CD14-positive monocyte (primary cell): ENCODE results near the gene RTP3. TPM values are rescaled to one million over a fixed set of nuclear protein-coding genes. Genes with fewer than 3 reads are reported as not detected.

Source experiments
- DNase-seq, 3 donors: peaks; one replicate each; pipeline ENCODE4 v3.0.0-alpha.2; 2011 to 2022
- H2AFZ ChIP-seq: 2 replicates; pipeline ENCODE4 v1.6.0; 2012; ENCODE audit warnings: mild to moderate bottlenecking, low read depth, low read length, inconsistent platforms; ENCODE audit not compliant: insufficient read depth, poor library complexity, severe bottlenecking
- H3K27ac ChIP-seq, 2 donors: 1 replicate in 1 of 2; 2 replicates in 1 of 2; pipeline ENCODE4 v1.5.1; 2012 to 2013; ENCODE audit warnings: low read length in 2 of 2, control low read depth in 1 of 2, inconsistent platforms in 1 of 2, low read depth in 1 of 2, mild to moderate bottlenecking in 1 of 2
- H3K27me3 ChIP-seq, 2 donors: one replicate each; pipeline versions ENCODE4 v1.6.0 to v1.6.1; 2011 to 2013; ENCODE audit warnings: low read length in 2 of 2; ENCODE audit not compliant: control insufficient read depth in 2 of 2, insufficient read depth in 2 of 2
- H3K36me3 ChIP-seq, 2 donors: replicated peaks in 1 of 2; 1 replicate in 1 of 2; 2 replicates in 1 of 2; pipeline versions ENCODE4 v1.5.1 to v1.6.1; 2012 to 2013; ENCODE audit warnings: low read length in 2 of 2, control low read depth in 1 of 2, inconsistent platforms in 1 of 2, mild to moderate bottlenecking in 1 of 2; ENCODE audit not compliant: insufficient read depth in 2 of 2, control insufficient read depth in 1 of 2
- H3K4me1 ChIP-seq, 2 donors: 1 replicate in 1 of 2; 2 replicates in 1 of 2; pipeline versions ENCODE4 v1.5.1 to v1.6.1; 2012 to 2013; ENCODE audit warnings: low read length in 2 of 2, control low read depth in 1 of 2, inconsistent platforms in 1 of 2, mild to moderate bottlenecking in 1 of 2, moderate library complexity in 1 of 2; ENCODE audit not compliant: insufficient read depth in 2 of 2, control insufficient read depth in 1 of 2
- H3K4me2 ChIP-seq: replicated peaks from 2 replicates; pipeline ENCODE3; 2012; ENCODE audit warnings: low read length, moderate library complexity, mild to moderate bottlenecking; ENCODE audit not compliant: poor library complexity, severe bottlenecking; ENCODE audit errors: extremely low read depth
- H3K4me3 ChIP-seq, 3 experiments: fragments of 200-600 bp in 1 of 3; sonication (generic) in 1 of 3; replicated peaks in 1 of 3; 1 replicate in 2 of 3; 2 replicates in 1 of 3; pipeline ENCODE4 v1.5.1; 2011 to 2013; ENCODE audit warnings: low read length in 3 of 3, mild to moderate bottlenecking in 3 of 3, control low read depth in 2 of 3, low read depth in 2 of 3, inconsistent platforms in 1 of 3, moderate library complexity in 1 of 3
- H3K79me2 ChIP-seq: 2 replicates; pipeline ENCODE4 v1.6.0; 2012; ENCODE audit warnings: mild to moderate bottlenecking, control low read depth, inconsistent platforms, low read length, moderate library complexity; ENCODE audit not compliant: insufficient read depth
- H3K9ac ChIP-seq: 2 replicates; pipeline ENCODE4 v1.6.0; 2017; ENCODE audit warnings: low read length, mild to moderate bottlenecking; ENCODE audit not compliant: insufficient read depth, poor library complexity, severe bottlenecking
- H3K9me3 ChIP-seq, 2 donors: replicated peaks in 1 of 2; 1 replicate in 1 of 2; 2 replicates in 1 of 2; pipeline versions ENCODE4 v1.5.1 to v1.6.1; 2012 to 2013; ENCODE audit warnings: low read length in 2 of 2, control low read depth in 1 of 2; ENCODE audit not compliant: control insufficient read depth in 1 of 2, insufficient read depth in 1 of 2
- H4K20me1 ChIP-seq: 2 replicates; pipeline ENCODE4 v1.6.0; 2012; ENCODE audit warnings: mild to moderate bottlenecking, low read length, control low read depth, moderate library complexity; ENCODE audit not compliant: insufficient read depth
- H3K27ac Mint-ChIP-seq, 7 donors: one replicate each; pipeline ENCODE4 v1.8.0; 2020; ENCODE audit warnings: mild to moderate bottlenecking in 7 of 7, mixed read lengths in 7 of 7, moderate library complexity in 6 of 7, inconsistent platforms in 2 of 7
- H3K27me3 Mint-ChIP-seq, 3 donors: one replicate each; pipeline ENCODE4 v1.8.0; 2021 to 2022; ENCODE audit warnings: low read depth in 3 of 3, mild to moderate bottlenecking in 3 of 3, mixed read lengths in 3 of 3, moderate library complexity in 3 of 3, inconsistent platforms in 1 of 3
- H3K36me3 Mint-ChIP-seq, 2 donors: one replicate each; pipeline ENCODE4 v1.8.0; 2020; ENCODE audit warnings: mixed read lengths in 2 of 2, inconsistent platforms in 1 of 2, mild to moderate bottlenecking in 1 of 2
- H3K4me1 Mint-ChIP-seq: one replicate; pipeline ENCODE4 v1.8.0; 2020; ENCODE audit warnings: mild to moderate bottlenecking, mixed read lengths
- H3K4me3 Mint-ChIP-seq, 2 donors: one replicate each; pipeline ENCODE4 v1.8.0; 2020; ENCODE audit warnings: mild to moderate bottlenecking in 2 of 2, mixed read lengths in 2 of 2, moderate library complexity in 1 of 2
- H3K9me3 Mint-ChIP-seq, 7 donors: one replicate each; pipeline ENCODE4 v1.8.0; 2020 to 2022; ENCODE audit warnings: mixed read lengths in 7 of 7, mild to moderate bottlenecking in 6 of 7, moderate library complexity in 6 of 7, inconsistent platforms in 2 of 7
- WGBS: methylation state at CpG from one replicate; pipeline ENCODE4 v1.1.5; 2013; ENCODE audit warnings: missing lambda C conversion rate; ENCODE audit not compliant: insufficient coverage; 5-methylcytosine and 5-hydroxymethylcytosine counted together
- intact Hi-C, 2 donors: fragments of 100-400 bp; cut with micrococcal nuclease; formaldehyde crosslinking; loops; one replicate each; pipeline versions ENCODE4 v1.15.0 to v1.15.1; 2023
- polyA plus RNA-seq, 3 donors: library from polyadenylated mRNA; depleted of rRNA in 1 of 3; unstranded in 2 of 3; stranded (reverse) in 1 of 3; fragments of 300-500 nt in 2 of 3; fragments of >200 nt in 1 of 3; fragmentation: Illumina TruSeq in 2 of 3; gene quantifications; 1 replicate in 2 of 3; 2 replicates in 1 of 3; pipeline ENCODE4 v1.2.3, GENCODE V29; 2012 to 2021
- TF ChIP-seq, protein P1 (sequence below): fragments of 200-600 bp; IDR thresholded peaks from one replicate; pipeline ENCODE4 v1.8.0; 2022; ENCODE audit warnings: antibody characterized with exemption, mild to moderate bottlenecking

The RTP3 gene
- polyA plus RNA-seq, 3 donors, result not detected

DNA sequence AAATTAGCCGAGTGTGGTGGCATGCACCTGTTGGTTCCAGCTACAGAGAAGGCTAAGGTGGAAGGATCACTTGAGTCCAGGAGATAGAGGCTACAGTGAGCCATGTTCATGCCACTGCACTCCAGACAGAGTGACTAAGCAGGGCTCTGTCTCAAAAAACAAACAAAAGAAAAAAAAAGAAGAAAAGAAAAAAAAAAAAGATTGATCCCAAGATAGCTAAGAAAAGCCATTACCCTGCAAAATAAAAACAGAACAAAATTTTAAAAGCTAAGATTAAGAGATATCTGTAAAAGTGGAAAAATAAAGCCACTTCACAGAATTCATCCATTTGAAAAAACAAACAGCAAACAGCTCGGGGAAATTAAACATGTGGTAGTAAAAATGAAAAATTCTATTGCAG is 44.6 kb downstream of the RTP3 start:
- Histone ChIP-seq H2AFZ (peak overlapping the region; percentile 18), H3K9me3 (no peaks in the 10 kb centered on the region), H3K4me1 (peaks cover 24 to 29% of the 10 kb centered on the region in 2 donors), H3K79me2 (no peaks in the 10 kb centered on the region), H3K36me3 (no peaks in the 10 kb centered on the region), H3K4me2 (no peak overlapping the region), H3K4me3 (no peak overlapping the region), H4K20me1 (no peaks in the 10 kb centered on the region), H3K27me3 (no peaks in the 10 kb centered on the region), H3K27ac (no peak overlapping the region), H3K9ac (no peak overlapping the region)
- no peak overlapping the region for H3K4me3 Mint-ChIP-seq
- whole genome bisulfite sequencing, result no CpG with 5 or more reads among the region's 2 CpGs
- no peak overlapping the region for H3K27ac Mint-ChIP-seq
- peaks cover 32% of the 10 kb centered on the region for H3K4me1 Mint-ChIP-seq
- peaks cover 0 to 3% (median 0%) of the 10 kb centered on the region in 7 donors for H3K9me3 Mint-ChIP-seq
- H3K36me3 Mint-ChIP-seq, result no peaks in the 10 kb centered on the region
- DNase-seq, result no peak
- intact Hi-C loops, result no loop called here
- H3K27me3 Mint-ChIP-seq, result peaks cover 0 to 5% (median 3%) of the 10 kb centered on the region in 3 donors
- TF ChIP-seq, protein P1, sequence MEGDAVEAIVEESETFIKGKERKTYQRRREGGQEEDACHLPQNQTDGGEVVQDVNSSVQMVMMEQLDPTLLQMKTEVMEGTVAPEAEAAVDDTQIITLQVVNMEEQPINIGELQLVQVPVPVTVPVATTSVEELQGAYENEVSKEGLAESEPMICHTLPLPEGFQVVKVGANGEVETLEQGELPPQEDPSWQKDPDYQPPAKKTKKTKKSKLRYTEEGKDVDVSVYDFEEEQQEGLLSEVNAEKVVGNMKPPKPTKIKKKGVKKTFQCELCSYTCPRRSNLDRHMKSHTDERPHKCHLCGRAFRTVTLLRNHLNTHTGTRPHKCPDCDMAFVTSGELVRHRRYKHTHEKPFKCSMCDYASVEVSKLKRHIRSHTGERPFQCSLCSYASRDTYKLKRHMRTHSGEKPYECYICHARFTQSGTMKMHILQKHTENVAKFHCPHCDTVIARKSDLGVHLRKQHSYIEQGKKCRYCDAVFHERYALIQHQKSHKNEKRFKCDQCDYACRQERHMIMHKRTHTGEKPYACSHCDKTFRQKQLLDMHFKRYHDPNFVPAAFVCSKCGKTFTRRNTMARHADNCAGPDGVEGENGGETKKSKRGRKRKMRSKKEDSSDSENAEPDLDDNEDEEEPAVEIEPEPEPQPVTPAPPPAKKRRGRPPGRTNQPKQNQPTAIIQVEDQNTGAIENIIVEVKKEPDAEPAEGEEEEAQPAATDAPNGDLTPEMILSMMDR, result no peak

- peaks cover 21 to 26% of the 10 kb centered on the region in 2 donors for H3K4me1 ChIP-seq
These were observed 45.0 kb downstream of the RTP3 start for GRCh38 chr3:46542801-46543201.

More at GRCh38 chr3:46542801-46543201, 45.0 kb downstream of the RTP3 start:
- Mint-ChIP-seq H3K4me3 (no peak overlapping the region), H3K36me3 (no peaks in the 10 kb centered on the region), H3K27me3 (peaks cover 0 to 6% (median 3%) of the 10 kb centered on the region in 3 donors), H3K9me3 (peaks cover 0 to 3% (median 0%) of the 10 kb centered on the region in 7 donors), H3K27ac (no peak overlapping the region), H3K4me1 (peaks cover 31% of the 10 kb centered on the region)
- H3K27me3 ChIP-seq, result no peaks in the 10 kb centered on the region
- peak overlapping the region; percentile 18 for H2AFZ ChIP-seq
- 100% methylated on average over 3 of the region's 5 CpGs for WGBS
- H3K9ac ChIP-seq, result no peak overlapping the region
- intact Hi-C loops, result no loop called here
- H3K4me3 ChIP-seq, result no peak overlapping the region
- H3K9me3 ChIP-seq, result no peaks in the 10 kb centered on the region
- DNase-seq, result no peak
- no peaks in the 10 kb centered on the region for H3K36me3 ChIP-seq
- H3K4me2 ChIP-seq, result no peak overlapping the region
- TF ChIP-seq, protein P1, result no peak
- no peaks in the 10 kb centered on the region for H3K79me2 ChIP-seq
- H4K20me1 ChIP-seq, result no peaks in the 10 kb centered on the region
- H3K27ac ChIP-seq, result no peak overlapping the region
